WTC11 (cell line): ENCODE measurements around the gene ADGRE2. TPM values are rescaled to one million over a fixed set of nuclear protein-coding genes. Genes with fewer than 3 reads are reported as not detected.

Experiments
- ATAC-seq: fragments of 200-7000 bp; cut with Tn5 transposase; 2 replicates; pipeline ENCODE4 v1.10.0; 2021; ENCODE audit warnings: mild to moderate bottlenecking, moderate library complexity
- CTCF ChIA-PET: fragments of 300-600 bp; sonication (Branson Sonifier 250); formaldehyde crosslinking; loops from one replicate; lab custom pipeline; 2021; ENCODE audit warnings: antibody characterized with exemption; lab: Charles Lee
- POLR2A ChIA-PET: fragments of 350-600 bp; sonication (Branson Sonifier 250); formaldehyde crosslinking; loops from one replicate; lab custom pipeline; 2021; ENCODE audit warnings: antibody characterized with exemption; lab: Charles Lee
- DNase-seq: peaks from one replicate; pipeline ENCODE4 v3.0.0; 2021; ENCODE audit warnings: low spot score
- H3K27ac Mint-ChIP-seq: 2 replicates; pipeline ENCODE4 v1.8.0; 2021; ENCODE audit warnings: mixed read lengths
- H3K27me3 Mint-ChIP-seq: 2 replicates; pipeline ENCODE4 v1.8.0; 2021; ENCODE audit warnings: low read depth, mild to moderate bottlenecking, moderate library complexity, mixed read lengths
- H3K36me3 Mint-ChIP-seq: 2 replicates; pipeline ENCODE4 v1.8.0; 2021; ENCODE audit warnings: mixed read lengths
- H3K4me1 Mint-ChIP-seq: 2 replicates; pipeline ENCODE4 v1.8.0; 2022; ENCODE audit warnings: mixed read lengths
- H3K4me3 Mint-ChIP-seq: 2 replicates; pipeline ENCODE4 v1.8.0; 2021; ENCODE audit warnings: mild to moderate bottlenecking, moderate library complexity, mixed read lengths
- H3K9me3 Mint-ChIP-seq: 2 replicates; pipeline ENCODE4 v1.8.0; 2021; ENCODE audit warnings: mixed read lengths
- AFF4 ChIP-seq: sonication (generic); formaldehyde crosslinking; IDR thresholded peaks from 2 replicates; pipeline ENCODE4 v1.8.1; 2023; ENCODE audit warnings: mild to moderate bottlenecking, missing genetic modification reagents, borderline replicate concordance
- CREB1 ChIP-seq: sonication (generic); formaldehyde crosslinking; IDR thresholded peaks from 2 replicates; pipeline ENCODE4 v1.8.0; 2023; ENCODE audit warnings: mild to moderate bottlenecking, missing genetic modification reagents
- ELF4 ChIP-seq: sonication (generic); formaldehyde crosslinking; IDR thresholded peaks from 2 replicates; pipeline ENCODE4 v1.8.1; 2022; ENCODE audit warnings: low read depth, mild to moderate bottlenecking, moderate library complexity, missing genetic modification reagents
- FOXP1 ChIP-seq: sonication (generic); formaldehyde crosslinking; IDR thresholded peaks from 2 replicates; pipeline ENCODE4 v1.8.0; 2022; ENCODE audit warnings: missing genetic modification reagents, mild to moderate bottlenecking, moderate library complexity, borderline replicate concordance
- FOXP4 ChIP-seq: sonication (generic); formaldehyde crosslinking; IDR thresholded peaks from 2 replicates; pipeline ENCODE4 v1.8.0; 2022; ENCODE audit warnings: mild to moderate bottlenecking, missing genetic modification reagents
- HMGXB4 ChIP-seq: sonication (generic); formaldehyde crosslinking; IDR thresholded peaks from 2 replicates; pipeline ENCODE4 v1.8.1; 2023; ENCODE audit warnings: mild to moderate bottlenecking, moderate library complexity, missing genetic modification reagents
- MAX ChIP-seq: sonication (generic); formaldehyde crosslinking; IDR thresholded peaks from 2 replicates; pipeline ENCODE4 v1.8.0; 2022; ENCODE audit warnings: mild to moderate bottlenecking, missing genetic modification reagents
- MYBL2 ChIP-seq: sonication (generic); formaldehyde crosslinking; IDR thresholded peaks from 2 replicates; pipeline ENCODE4 v1.8.1; 2023; ENCODE audit warnings: mild to moderate bottlenecking, moderate library complexity, missing genetic modification reagents
- NFYB ChIP-seq: sonication (generic); formaldehyde crosslinking; conservative IDR thresholded peaks from 2 replicates; pipeline ENCODE4 v1.8.0; 2022; ENCODE audit warnings: low read depth, missing genetic modification reagents
- NR1H2 ChIP-seq: sonication (generic); formaldehyde crosslinking; IDR thresholded peaks from 2 replicates; pipeline ENCODE4 v1.9.0; 2021; ENCODE audit warnings: mild to moderate bottlenecking, moderate library complexity, missing genetic modification reagents
- TP53 ChIP-seq: sonication (generic); formaldehyde crosslinking; IDR thresholded peaks from 2 replicates; pipeline ENCODE4 v1.8.1; 2023; ENCODE audit warnings: mild to moderate bottlenecking, missing genetic modification reagents
- ZNF138 ChIP-seq: sonication (generic); formaldehyde crosslinking; conservative IDR thresholded peaks from 2 replicates; pipeline ENCODE4 v1.8.1; 2022; ENCODE audit warnings: mild to moderate bottlenecking, moderate library complexity, missing genetic modification reagents
- ZNF671 ChIP-seq: fragments of 250-450 bp; sonication (Bioruptor Pico); IDR thresholded peaks from 2 replicates; pipeline ENCODE4 v1.8.0; 2021; ENCODE audit warnings: mild to moderate bottlenecking
- ZSCAN18 ChIP-seq: fragments of 250-450 bp; sonication (Bioruptor Pico); IDR thresholded peaks from 2 replicates; pipeline ENCODE4 v2.1.2; 2022; ENCODE audit warnings: mild to moderate bottlenecking, moderate library complexity
- total RNA-seq: library from RNA; stranded (reverse); gene quantifications from 3 replicates; pipeline ENCODE4 v1.2.3, GENCODE V29; 2021
- TF ChIP-seq, protein P1 (sequence below): sonication (generic); formaldehyde crosslinking; IDR thresholded peaks from 2 replicates; pipeline ENCODE4 v1.8.1; 2023; ENCODE audit warnings: mild to moderate bottlenecking, missing genetic modification reagents
- TF ChIP-seq, protein P2 (sequence below): sonication (generic); formaldehyde crosslinking; IDR thresholded peaks from 2 replicates; pipeline ENCODE4 v1.8.1; 2022; ENCODE audit warnings: low read depth, mild to moderate bottlenecking, moderate library complexity, missing genetic modification reagents, borderline replicate concordance

ADGRE2 gene
- total RNA-seq, 1 experiment from 2014 or later, result 4.0 TPM

- Mint-ChIP-seq H3K27me3 (no peaks in the 10 kb centered on the region), H3K27ac (no peak overlapping the region), H3K36me3 (peaks cover 27% of the 10 kb centered on the region), H3K4me3 (no peak overlapping the region), H3K9me3 (peaks cover 6% of the 10 kb centered on the region), H3K4me1 (no peaks in the 10 kb centered on the region)
- no peak for DNase-seq
- no peak for ATAC-seq
- ChIA-PET POLR2A (no interaction called here), CTCF (no interaction called here)
- TF ChIP-seq FOXP1, result no peak
- no peak for TF ChIP-seq CREB1
- TF ChIP-seq, protein P1, sequence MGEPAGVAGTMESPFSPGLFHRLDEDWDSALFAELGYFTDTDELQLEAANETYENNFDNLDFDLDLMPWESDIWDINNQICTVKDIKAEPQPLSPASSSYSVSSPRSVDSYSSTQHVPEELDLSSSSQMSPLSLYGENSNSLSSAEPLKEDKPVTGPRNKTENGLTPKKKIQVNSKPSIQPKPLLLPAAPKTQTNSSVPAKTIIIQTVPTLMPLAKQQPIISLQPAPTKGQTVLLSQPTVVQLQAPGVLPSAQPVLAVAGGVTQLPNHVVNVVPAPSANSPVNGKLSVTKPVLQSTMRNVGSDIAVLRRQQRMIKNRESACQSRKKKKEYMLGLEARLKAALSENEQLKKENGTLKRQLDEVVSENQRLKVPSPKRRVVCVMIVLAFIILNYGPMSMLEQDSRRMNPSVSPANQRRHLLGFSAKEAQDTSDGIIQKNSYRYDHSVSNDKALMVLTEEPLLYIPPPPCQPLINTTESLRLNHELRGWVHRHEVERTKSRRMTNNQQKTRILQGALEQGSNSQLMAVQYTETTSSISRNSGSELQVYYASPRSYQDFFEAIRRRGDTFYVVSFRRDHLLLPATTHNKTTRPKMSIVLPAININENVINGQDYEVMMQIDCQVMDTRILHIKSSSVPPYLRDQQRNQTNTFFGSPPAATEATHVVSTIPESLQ (CRISPR knock-in tag), result no peak
- TF ChIP-seq NFYB, result no peak
- TF ChIP-seq, protein P2, sequence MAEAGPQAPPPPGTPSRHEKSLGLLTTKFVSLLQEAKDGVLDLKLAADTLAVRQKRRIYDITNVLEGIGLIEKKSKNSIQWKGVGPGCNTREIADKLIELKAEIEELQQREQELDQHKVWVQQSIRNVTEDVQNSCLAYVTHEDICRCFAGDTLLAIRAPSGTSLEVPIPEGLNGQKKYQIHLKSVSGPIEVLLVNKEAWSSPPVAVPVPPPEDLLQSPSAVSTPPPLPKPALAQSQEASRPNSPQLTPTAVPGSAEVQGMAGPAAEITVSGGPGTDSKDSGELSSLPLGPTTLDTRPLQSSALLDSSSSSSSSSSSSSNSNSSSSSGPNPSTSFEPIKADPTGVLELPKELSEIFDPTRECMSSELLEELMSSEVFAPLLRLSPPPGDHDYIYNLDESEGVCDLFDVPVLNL (CRISPR knock-in tag), result no peak
- no peak for TF ChIP-seq MYBL2 (CRISPR knock-in tag)
- TF ChIP-seq HMGXB4 (CRISPR knock-in tag), result no peak
- no peak for TF ChIP-seq AFF4 (CRISPR knock-in tag)
- TF ChIP-seq MAX (CRISPR knock-in tag), result no peak
- TF ChIP-seq ZSCAN18, result no peak
- TF ChIP-seq ZNF671, result no peak
- TF ChIP-seq ZNF138 (CRISPR knock-in tag), result no peak
- no peak for TF ChIP-seq ELF4 (CRISPR knock-in tag)
- TF ChIP-seq FOXP4, result no peak
- no peak for TF ChIP-seq TP53 (CRISPR knock-in tag)
- TF ChIP-seq NR1H2 (CRISPR knock-in tag), result no peak
Measured at GRCh38 chr19:14748601-14749000, 29.8 kb downstream of the ADGRE2 start.
